ENCODE measurements around the gene RNF187.

The RNF187 gene

DNA sequence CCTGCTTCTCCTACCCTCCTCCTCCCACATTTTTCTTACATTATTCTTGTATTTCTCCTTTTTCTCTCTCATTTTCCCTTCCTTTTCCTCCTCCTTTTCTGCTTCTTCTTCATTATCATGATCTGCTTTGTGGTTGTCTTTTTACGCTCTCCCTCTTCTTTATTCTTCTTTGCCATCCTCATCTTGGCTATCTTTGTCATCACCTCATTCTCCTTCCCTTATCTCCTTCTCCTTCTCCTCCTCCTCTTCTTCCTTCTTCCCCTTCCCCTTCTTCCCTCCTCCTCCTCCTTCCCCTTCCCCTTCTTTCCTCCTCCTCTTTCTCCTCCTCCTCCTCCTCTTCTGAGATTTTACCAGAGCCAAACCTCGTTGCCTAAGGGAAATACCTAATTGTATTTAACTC is 30.5 kb downstream of the RNF187 start:
- TF ChIP-seq, protein P1, sequence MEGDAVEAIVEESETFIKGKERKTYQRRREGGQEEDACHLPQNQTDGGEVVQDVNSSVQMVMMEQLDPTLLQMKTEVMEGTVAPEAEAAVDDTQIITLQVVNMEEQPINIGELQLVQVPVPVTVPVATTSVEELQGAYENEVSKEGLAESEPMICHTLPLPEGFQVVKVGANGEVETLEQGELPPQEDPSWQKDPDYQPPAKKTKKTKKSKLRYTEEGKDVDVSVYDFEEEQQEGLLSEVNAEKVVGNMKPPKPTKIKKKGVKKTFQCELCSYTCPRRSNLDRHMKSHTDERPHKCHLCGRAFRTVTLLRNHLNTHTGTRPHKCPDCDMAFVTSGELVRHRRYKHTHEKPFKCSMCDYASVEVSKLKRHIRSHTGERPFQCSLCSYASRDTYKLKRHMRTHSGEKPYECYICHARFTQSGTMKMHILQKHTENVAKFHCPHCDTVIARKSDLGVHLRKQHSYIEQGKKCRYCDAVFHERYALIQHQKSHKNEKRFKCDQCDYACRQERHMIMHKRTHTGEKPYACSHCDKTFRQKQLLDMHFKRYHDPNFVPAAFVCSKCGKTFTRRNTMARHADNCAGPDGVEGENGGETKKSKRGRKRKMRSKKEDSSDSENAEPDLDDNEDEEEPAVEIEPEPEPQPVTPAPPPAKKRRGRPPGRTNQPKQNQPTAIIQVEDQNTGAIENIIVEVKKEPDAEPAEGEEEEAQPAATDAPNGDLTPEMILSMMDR (IDR thresholded peaks at IDR 0.05; ENCODE audit: low read depth, low read length): no peak
- no peaks in the 10 kb centered on the region for H3K36me3 ChIP-seq
- H3K27me3 ChIP-seq (ENCODE audit: insufficient read depth, low read depth, severe bottlenecking): no peaks in the 10 kb centered on the region
- no peak overlapping the region for H3K4me3 ChIP-seq (ENCODE audit: low read depth, low read length)
- no peak overlapping the region for H3K27ac ChIP-seq
- no peaks in the 10 kb centered on the region for H3K9me3 ChIP-seq (ENCODE audit: severe bottlenecking)
- DNase-seq: no peak

DNA sequence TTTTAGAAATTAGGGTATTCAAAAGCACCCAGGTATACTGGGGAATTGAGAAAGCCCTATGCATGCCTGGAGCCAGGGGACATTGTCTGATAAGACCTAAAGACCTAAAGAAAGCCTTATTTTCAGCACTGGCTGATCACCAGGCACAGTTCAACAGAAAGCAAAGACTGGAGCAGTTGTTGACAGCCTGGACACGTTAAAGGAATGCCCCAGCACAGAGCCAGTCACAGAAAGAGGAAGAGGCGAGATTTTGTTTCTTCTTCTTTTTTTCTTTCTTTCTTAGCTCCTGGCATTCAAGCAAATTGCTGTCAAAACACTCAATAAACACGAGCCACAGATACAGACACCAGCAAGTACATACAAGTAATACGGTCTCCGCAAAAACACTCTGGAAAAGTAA is 40.4 kb downstream of the RNF187 start:
- no peak for DNase-seq
- H3K27me3 ChIP-seq (ENCODE audit: insufficient read depth, low read depth, severe bottlenecking): no peaks in the 10 kb centered on the region
- H3K27ac ChIP-seq: no peak overlapping the region

DNA sequence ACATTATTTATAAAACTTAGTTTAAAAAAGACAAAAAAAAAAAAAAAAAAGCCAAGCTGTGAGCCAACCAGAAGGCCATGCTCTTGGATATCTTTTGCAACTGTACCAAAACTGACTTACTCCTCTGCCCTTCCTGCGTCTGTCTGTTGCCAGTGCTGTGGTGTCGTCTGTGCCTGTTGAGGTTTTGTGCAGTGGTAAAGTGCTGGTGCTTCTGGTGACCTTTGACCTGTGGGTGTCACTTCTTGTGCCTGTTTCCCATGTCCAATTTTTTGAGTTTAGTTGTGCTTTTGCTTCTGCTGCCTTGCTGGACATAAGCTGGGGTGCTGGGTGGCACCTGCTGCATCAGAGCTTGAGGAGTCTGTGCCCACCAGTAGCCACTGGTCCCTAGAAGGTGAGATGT is 41.4 kb downstream of the RNF187 start:
- Histone ChIP-seq H3K27ac (no peak overlapping the region), H3K9me3 (ENCODE audit: severe bottlenecking) (no peaks in the 10 kb centered on the region), H3K27me3 (ENCODE audit: insufficient read depth, low read depth, severe bottlenecking) (no peaks in the 10 kb centered on the region)

More for the DNA sequence above, 40.4 kb downstream of the RNF187 start:
- TF ChIP-seq, protein P1 (IDR thresholded peaks at IDR 0.05; ENCODE audit: low read depth, low read length): no peak
- Histone ChIP-seq H3K9me3 (ENCODE audit: severe bottlenecking) (no peaks in the 10 kb centered on the region), H3K4me3 (ENCODE audit: low read depth, low read length) (no peak overlapping the region), H3K36me3 (no peaks in the 10 kb centered on the region)

DNA sequence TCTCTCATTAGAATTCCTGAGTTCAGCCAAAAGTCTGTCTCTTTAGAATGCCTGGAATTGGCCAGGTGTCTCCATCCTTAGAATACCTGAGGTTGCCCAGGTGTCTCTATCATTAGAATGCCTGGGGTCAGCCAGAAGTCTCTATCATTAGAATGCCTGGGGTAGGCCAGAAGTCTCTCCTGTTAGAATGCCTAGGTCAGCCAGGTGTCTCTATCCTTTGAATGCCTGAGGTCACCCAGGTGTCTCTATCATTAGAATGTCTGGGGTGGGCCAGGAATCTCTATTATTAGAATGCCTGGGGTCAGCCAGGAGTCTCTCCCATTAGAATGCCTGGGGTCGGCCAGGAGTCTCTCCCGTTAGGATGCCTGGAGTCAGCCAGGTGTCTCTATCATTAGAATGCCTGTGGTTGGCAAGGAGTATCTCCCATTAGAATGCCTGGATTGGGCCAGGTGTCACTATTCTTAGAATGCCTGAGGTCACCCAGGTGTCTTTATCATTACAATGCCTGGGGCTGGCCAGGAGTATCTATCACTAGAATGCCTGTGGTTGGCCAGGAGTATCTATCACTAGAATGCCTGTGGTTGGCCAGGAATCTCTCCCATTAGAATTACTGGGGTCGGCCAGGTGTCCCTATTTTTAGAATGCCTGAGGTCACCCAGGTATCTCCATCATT is 43.0 kb downstream of the RNF187 start:
- Histone ChIP-seq H3K36me3 (no peaks in the 10 kb centered on the region), H3K27ac (no peak overlapping the region), H3K4me3 (ENCODE audit: low read depth, low read length) (no peak overlapping the region), H3K9me3 (ENCODE audit: severe bottlenecking) (no peaks in the 10 kb centered on the region), H3K27me3 (ENCODE audit: insufficient read depth, low read depth, severe bottlenecking) (no peaks in the 10 kb centered on the region)
- TF ChIP-seq, protein P1 (IDR thresholded peaks at IDR 0.05; ENCODE audit: low read depth, low read length): no peak
- DNase-seq: no peak

More for the DNA sequence above, 41.4 kb downstream of the RNF187 start:
- DNase-seq: no peak
- Histone ChIP-seq H3K36me3 (no peaks in the 10 kb centered on the region), H3K4me3 (ENCODE audit: low read depth, low read length) (no peak overlapping the region)
- TF ChIP-seq, protein P1 (IDR thresholded peaks at IDR 0.05; ENCODE audit: low read depth, low read length): no peak

DNA sequence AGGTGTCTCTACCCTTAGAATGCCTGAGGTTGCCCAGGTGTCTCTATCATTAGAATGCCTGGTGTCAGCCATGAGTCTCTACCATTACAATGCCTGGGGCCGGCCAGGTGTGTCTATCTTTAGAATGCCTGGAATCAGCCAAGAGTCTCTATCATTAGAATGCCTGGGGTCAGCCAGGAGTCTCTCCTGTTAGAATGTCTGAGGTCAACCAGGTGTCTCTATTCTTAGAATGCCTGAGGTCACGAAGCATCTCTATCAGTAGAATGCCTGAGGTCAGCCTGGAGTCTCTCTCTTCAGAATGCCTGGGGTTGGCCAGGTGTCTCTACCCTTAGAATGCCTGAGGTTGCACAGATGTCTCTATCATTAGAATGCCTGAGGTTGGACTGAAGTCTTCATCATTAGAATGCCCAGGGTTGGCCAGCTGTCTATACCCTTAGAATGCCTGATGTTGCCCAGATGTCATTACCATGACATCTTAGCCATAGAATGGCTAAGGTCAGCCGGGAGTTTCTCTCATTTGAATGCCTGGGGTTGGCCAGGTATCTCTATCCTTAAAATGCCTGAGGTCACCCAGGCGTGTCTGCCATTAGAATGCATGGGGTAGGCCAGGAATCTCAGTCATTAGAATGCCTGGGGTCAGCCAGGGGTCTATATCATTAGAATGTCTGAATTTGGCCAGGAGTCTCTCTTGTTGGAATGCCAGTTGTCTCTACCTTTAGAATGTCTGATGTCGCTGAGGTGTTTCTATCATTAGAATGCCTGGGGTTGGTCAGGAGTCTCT is 44.0 kb downstream of the RNF187 start:
- Histone ChIP-seq H3K4me3 (ENCODE audit: low read depth, low read length) (no peak overlapping the region), H3K27ac (no peak overlapping the region), H3K9me3 (ENCODE audit: severe bottlenecking) (no peaks in the 10 kb centered on the region), H3K27me3 (ENCODE audit: insufficient read depth, low read depth, severe bottlenecking) (no peaks in the 10 kb centered on the region), H3K36me3 (no peaks in the 10 kb centered on the region)
- TF ChIP-seq, protein P1 (IDR thresholded peaks at IDR 0.05; ENCODE audit: low read depth, low read length): no peak
- no peak for DNase-seq

Data from WERI-Rb-1 (cell line).